Measurements from ENCODE around the gene FAM186B. TPM values are rescaled to one million over a fixed set of nuclear protein-coding genes. Genes with fewer than 3 reads are reported as not detected.

Gene FAM186B
- total and polyA plus RNA-seq, 2 of the 13 experiments (the other 11 are each of a cell fraction or from before 2014, with no cell fraction given): 0.07 to 0.20 TPM

GRCh38 chr12:49568442-49569162 is 36.8 kb downstream of the FAM186B start (continued):
- 0 out of 2 replicates have a peak, but pooled peaks have one; percentile 11 for TF ChIP-seq ZC3H13 (CRISPR knock-in tag; IDR thresholded peaks at IDR 0.05)
- no peak for TF ChIP-seq SIN3B (IDR thresholded peaks at IDR 0.05; ENCODE audit: low read length)
- TF ChIP-seq MBD4 (IDR thresholded peaks at IDR 0.05; ENCODE audit: borderline replicate concordance, low read length): no peak
- TF ChIP-seq ZNF850 (CRISPR knock-in tag; conservative IDR thresholded peaks at IDR 0.05): no peak
- TF ChIP-seq ZNF605 (CRISPR knock-in tag; IDR thresholded peaks at IDR 0.05): 0 out of 2 replicates have a peak, but pooled peaks have one; percentile 3
- TF ChIP-seq ZNF749 (CRISPR knock-in tag; IDR thresholded peaks at IDR 0.05; ENCODE audit: borderline replicate concordance): no peak
- no peak for TF ChIP-seq MTF2 (CRISPR knock-in tag; IDR thresholded peaks at IDR 0.05; ENCODE audit: borderline replicate concordance)
- TF ChIP-seq KDM5A (IDR thresholded peaks at IDR 0.05; ENCODE audit: borderline replicate concordance, low read length): peak; percentile 34; the same call in 1 of the 2 replicates
- TF ChIP-seq, protein P1, sequence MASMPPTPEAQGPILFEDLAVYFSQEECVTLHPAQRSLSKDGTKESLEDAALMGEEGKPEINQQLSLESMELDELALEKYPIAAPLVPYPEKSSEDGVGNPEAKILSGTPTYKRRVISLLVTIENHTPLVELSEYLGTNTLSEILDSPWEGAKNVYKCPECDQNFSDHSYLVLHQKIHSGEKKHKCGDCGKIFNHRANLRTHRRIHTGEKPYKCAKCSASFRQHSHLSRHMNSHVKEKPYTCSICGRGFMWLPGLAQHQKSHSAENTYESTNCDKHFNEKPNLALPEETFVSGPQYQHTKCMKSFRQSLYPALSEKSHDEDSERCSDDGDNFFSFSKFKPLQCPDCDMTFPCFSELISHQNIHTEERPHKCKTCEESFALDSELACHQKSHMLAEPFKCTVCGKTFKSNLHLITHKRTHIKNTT (CRISPR knock-in tag; IDR thresholded peaks at IDR 0.05): no peak
- no peak for TF ChIP-seq ISL2 (CRISPR knock-in tag; IDR thresholded peaks at IDR 0.05)
- TF ChIP-seq ZNF609 (CRISPR knock-in tag; IDR thresholded peaks at IDR 0.05; ENCODE audit: borderline replicate concordance): no peak
- TF ChIP-seq, protein P2, sequence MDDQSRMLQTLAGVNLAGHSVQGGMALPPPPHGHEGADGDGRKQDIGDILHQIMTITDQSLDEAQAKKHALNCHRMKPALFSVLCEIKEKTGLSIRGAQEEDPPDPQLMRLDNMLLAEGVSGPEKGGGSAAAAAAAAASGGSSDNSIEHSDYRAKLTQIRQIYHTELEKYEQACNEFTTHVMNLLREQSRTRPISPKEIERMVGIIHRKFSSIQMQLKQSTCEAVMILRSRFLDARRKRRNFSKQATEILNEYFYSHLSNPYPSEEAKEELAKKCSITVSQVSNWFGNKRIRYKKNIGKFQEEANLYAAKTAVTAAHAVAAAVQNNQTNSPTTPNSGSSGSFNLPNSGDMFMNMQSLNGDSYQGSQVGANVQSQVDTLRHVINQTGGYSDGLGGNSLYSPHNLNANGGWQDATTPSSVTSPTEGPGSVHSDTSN (CRISPR knock-in tag; IDR thresholded peaks at IDR 0.05; ENCODE audit: borderline replicate concordance): no peak
- TF ChIP-seq TIGD3 (CRISPR knock-in tag; IDR thresholded peaks at IDR 0.05; ENCODE audit: borderline replicate concordance): 0 out of 2 replicates have a peak, but pooled peaks have one; percentile 70
- TF ChIP-seq TBL1XR1 (IDR thresholded peaks at IDR 0.05; ENCODE audit: borderline replicate concordance, low read length, partially characterized antibody): no peak
- no peak for TF ChIP-seq RFX5 (IDR thresholded peaks at IDR 0.05; ENCODE audit: low read depth, low read length)
- TF ChIP-seq ZBTB1 (CRISPR knock-in tag; IDR thresholded peaks at IDR 0.05; ENCODE audit: borderline replicate concordance): no peak
- TF ChIP-seq KMT2B (CRISPR knock-in tag; IDR thresholded peaks at IDR 0.05): no peak
- TF ChIP-seq CBX2 (IDR thresholded peaks at IDR 0.05; ENCODE audit: low read depth, low read length): no peak
- no peak for TF ChIP-seq CBX2 (CRISPR knock-in tag; IDR thresholded peaks at IDR 0.05; ENCODE audit: low read depth)
- TF ChIP-seq ZNF331 (CRISPR knock-in tag; IDR thresholded peaks at IDR 0.05): no peak
- TF ChIP-seq SP140L (CRISPR knock-in tag; IDR thresholded peaks at IDR 0.05; ENCODE audit: borderline replicate concordance): no peak
- TF ChIP-seq ZNF446 (CRISPR knock-in tag; IDR thresholded peaks at IDR 0.05): no peak
